Transverse colon (tissue), 3 donors: ENCODE results near the gene E2F1.

ENCODE experiments used
- EP300 ChIP-seq: sonication (generic); formaldehyde crosslinking; IDR thresholded peaks from one replicate; pipeline ENCODE4 v1.6.1; 2017; ENCODE audit warnings: antibody characterized with exemption, low read depth
- TF ChIP-seq, protein P1 (sequence below), 5 experiments: fragments of 200-600 bp in 3 of 5; fragments of 450-650 bp in 2 of 5; sonication (generic) in 3 of 5; IDR thresholded peaks; 1 replicate in 2 of 5; 2 replicates in 3 of 5; pipeline ENCODE4 v1.5.1; 2016 to 2017; ENCODE audit warnings: antibody characterized with exemption in 5 of 5, inconsistent platforms in 3 of 5, mild to moderate bottlenecking in 2 of 5, moderate library complexity in 1 of 5

- TF ChIP-seq, protein P1, sequence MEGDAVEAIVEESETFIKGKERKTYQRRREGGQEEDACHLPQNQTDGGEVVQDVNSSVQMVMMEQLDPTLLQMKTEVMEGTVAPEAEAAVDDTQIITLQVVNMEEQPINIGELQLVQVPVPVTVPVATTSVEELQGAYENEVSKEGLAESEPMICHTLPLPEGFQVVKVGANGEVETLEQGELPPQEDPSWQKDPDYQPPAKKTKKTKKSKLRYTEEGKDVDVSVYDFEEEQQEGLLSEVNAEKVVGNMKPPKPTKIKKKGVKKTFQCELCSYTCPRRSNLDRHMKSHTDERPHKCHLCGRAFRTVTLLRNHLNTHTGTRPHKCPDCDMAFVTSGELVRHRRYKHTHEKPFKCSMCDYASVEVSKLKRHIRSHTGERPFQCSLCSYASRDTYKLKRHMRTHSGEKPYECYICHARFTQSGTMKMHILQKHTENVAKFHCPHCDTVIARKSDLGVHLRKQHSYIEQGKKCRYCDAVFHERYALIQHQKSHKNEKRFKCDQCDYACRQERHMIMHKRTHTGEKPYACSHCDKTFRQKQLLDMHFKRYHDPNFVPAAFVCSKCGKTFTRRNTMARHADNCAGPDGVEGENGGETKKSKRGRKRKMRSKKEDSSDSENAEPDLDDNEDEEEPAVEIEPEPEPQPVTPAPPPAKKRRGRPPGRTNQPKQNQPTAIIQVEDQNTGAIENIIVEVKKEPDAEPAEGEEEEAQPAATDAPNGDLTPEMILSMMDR (IDR thresholded peaks at IDR 0.05): no peak
- no peak for TF ChIP-seq EP300
Measured at GRCh38 chr20:33658510-33658909, 27.7 kb downstream of the E2F1 start.
